ENCODE measurements around the gene ABCC4.

DNA sequence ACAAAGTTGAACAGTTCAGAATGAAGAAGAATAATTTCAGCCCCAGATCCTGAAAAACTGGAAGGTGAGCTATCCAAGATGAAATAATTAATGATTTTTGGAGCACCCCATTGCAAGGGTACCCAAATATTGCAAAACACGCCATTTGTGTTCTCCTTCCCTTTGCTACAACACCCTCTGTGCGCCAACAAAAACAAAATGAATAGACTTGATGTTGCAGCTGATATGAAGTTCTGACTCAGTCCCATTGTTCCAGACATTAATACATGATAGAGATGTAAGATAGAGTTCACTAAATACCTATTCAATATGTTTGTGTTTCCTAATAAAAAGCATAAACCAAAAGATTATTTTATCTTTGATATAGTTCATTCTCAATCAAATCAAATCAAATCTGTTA, 301.4 kb downstream of the ABCC4 start:
- TF ChIP-seq CTCF (IDR thresholded peaks at IDR 0.05): no peak
- TF ChIP-seq POLR2A (IDR thresholded peaks at IDR 0.05): no peak
- no peak for TF ChIP-seq POLR2AphosphoS5 (IDR thresholded peaks at IDR 0.05)
